SU-DHL-6 (cell line): ENCODE measurements around the gene CCL13.

Experiments used
- H2AFZ ChIP-seq: fragments of 200-600 bp; sonication (generic); 2 replicates; pipeline ENCODE4 v1.6.1; 2014; ENCODE audit warnings: low read depth, mild to moderate bottlenecking, moderate library complexity, mixed read lengths, antibody characterized with exemption, low read length; ENCODE audit not compliant: severe bottlenecking
- H3F3A ChIP-seq: fragments of 200-600 bp; shearing (Covaris generic); 2 replicates; pipeline ENCODE4 v1.6.0; 2016; ENCODE audit warnings: antibody characterized with exemption, mild to moderate bottlenecking; ENCODE audit not compliant: insufficient read depth
- H3K27ac ChIP-seq: fragments of 200-600 bp; sonication (generic); 2 replicates; pipeline ENCODE4 v1.5.1; 2016; ENCODE audit warnings: low read depth, mild to moderate bottlenecking, low read length, moderate library complexity, mixed read lengths
- H3K27me3 ChIP-seq: fragments of 200-600 bp; sonication (generic), shearing (Covaris generic); 2 replicates; pipeline ENCODE4 v1.6.0; 2014; ENCODE audit warnings: mild to moderate bottlenecking, low read length
- H3K36me3 ChIP-seq: fragments of 200-600 bp; sonication (generic); 2 replicates; pipeline ENCODE4 v1.6.1; 2014; ENCODE audit warnings: mild to moderate bottlenecking, low read length, mixed read lengths
- H3K4me2 ChIP-seq: fragments of 300-600, 200-600 bp; shearing (Covaris generic), sonication (generic); 2 replicates; pipeline ENCODE4 v1.6.0; 2014; ENCODE audit warnings: low read length, low read depth, mild to moderate bottlenecking; ENCODE audit not compliant: poor library complexity, severe bottlenecking
- H3K4me3 ChIP-seq: fragments of 200-600 bp; sonication (generic); 2 replicates; pipeline ENCODE4 v1.5.1; 2014; ENCODE audit warnings: antibody characterized with exemption, low read length, mild to moderate bottlenecking, mixed read lengths; ENCODE audit not compliant: insufficient read depth, poor library complexity, severe bottlenecking
- H3K79me2 ChIP-seq: fragments of 200-600 bp; sonication (generic); 2 replicates; pipeline ENCODE4 v1.6.1; 2014; ENCODE audit warnings: mild to moderate bottlenecking, low read length, moderate library complexity; ENCODE audit not compliant: insufficient read depth
- H3K9ac ChIP-seq: fragments of 200-600 bp; sonication (generic); 2 replicates; pipeline ENCODE4 v1.7.0; 2014; ENCODE audit warnings: mild to moderate bottlenecking, low read length
- H3K9me2 ChIP-seq: fragments of 200-600 bp; sonication (generic); replicated peaks from 2 replicates; pipeline ENCODE4 v1.6.1; 2014; ENCODE audit warnings: low read length; ENCODE audit not compliant: insufficient read depth
- H3K9me3 ChIP-seq: fragments of 200-600 bp; sonication (generic); 2 replicates; pipeline ENCODE4 v1.6.1; 2014; ENCODE audit warnings: low read length, mixed read lengths; ENCODE audit not compliant: insufficient read depth
- H4K20me1 ChIP-seq: fragments of 200-600 bp; sonication (generic); 2 replicates; pipeline ENCODE4 v1.6.1; 2014; ENCODE audit warnings: low read depth, mild to moderate bottlenecking, antibody characterized with exemption, low read length, moderate library complexity, mixed read lengths
- EZH2phosphoT487 ChIP-seq: fragments of 200-600 bp; sonication (generic), shearing (Covaris generic); conservative IDR thresholded peaks from 2 replicates; pipeline ENCODE4 v1.6.1; 2018; ENCODE audit warnings: mild to moderate bottlenecking, antibody characterized with exemption, low read length, moderate library complexity, mixed read lengths
- TF ChIP-seq, protein P1 (sequence below): fragments of 200-600 bp; sonication (generic); IDR thresholded peaks from one replicate; pipeline ENCODE4 v1.5.1; 2017; ENCODE audit warnings: antibody characterized with exemption, mild to moderate bottlenecking, low read length, moderate library complexity; ENCODE audit not compliant: insufficient read depth, poor library complexity, severe bottlenecking

CCL13 gene

DNA sequence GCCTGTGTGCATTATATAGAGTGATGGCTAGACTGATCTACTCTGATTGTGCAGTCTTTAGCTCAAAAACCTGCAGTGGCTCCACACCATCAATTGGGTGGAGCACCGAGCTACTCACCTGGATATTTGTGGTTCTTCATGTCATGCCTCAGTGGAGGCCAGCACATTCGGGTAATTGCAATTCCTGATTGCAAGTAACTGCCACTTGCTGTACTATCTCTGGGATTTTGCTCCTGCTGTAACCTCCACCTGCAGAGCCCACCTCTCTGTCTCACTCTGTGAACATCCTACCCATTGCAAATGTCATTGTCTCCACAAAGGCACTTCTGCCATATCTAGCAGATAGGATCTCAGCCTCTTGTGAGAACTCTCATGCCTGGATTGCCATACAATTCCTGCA lies 8.5 kb downstream of the CCL13 start:
- Histone ChIP-seq H3K27me3 (no peaks in the 10 kb centered on the region), H3F3A (no peaks in the 10 kb centered on the region), H3K79me2 (no peaks in the 10 kb centered on the region), H2AFZ (no peak overlapping the region), H3K9ac (no peak overlapping the region), H3K9me2 (no peaks in the 10 kb centered on the region), H3K36me3 (no peaks in the 10 kb centered on the region), H3K9me3 (no peaks in the 10 kb centered on the region), H3K4me3 (no peak overlapping the region), H4K20me1 (no peaks in the 10 kb centered on the region), H3K4me2 (no peak overlapping the region), H3K27ac (no peak overlapping the region)
- TF ChIP-seq, protein P1, sequence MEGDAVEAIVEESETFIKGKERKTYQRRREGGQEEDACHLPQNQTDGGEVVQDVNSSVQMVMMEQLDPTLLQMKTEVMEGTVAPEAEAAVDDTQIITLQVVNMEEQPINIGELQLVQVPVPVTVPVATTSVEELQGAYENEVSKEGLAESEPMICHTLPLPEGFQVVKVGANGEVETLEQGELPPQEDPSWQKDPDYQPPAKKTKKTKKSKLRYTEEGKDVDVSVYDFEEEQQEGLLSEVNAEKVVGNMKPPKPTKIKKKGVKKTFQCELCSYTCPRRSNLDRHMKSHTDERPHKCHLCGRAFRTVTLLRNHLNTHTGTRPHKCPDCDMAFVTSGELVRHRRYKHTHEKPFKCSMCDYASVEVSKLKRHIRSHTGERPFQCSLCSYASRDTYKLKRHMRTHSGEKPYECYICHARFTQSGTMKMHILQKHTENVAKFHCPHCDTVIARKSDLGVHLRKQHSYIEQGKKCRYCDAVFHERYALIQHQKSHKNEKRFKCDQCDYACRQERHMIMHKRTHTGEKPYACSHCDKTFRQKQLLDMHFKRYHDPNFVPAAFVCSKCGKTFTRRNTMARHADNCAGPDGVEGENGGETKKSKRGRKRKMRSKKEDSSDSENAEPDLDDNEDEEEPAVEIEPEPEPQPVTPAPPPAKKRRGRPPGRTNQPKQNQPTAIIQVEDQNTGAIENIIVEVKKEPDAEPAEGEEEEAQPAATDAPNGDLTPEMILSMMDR = no peak
- TF ChIP-seq EZH2phosphoT487 = no peak

GRCh38 chr17:34365340-34365739 lies 9.1 kb downstream of the CCL13 start:
- H3K27ac ChIP-seq = no peak overlapping the region

DNA sequence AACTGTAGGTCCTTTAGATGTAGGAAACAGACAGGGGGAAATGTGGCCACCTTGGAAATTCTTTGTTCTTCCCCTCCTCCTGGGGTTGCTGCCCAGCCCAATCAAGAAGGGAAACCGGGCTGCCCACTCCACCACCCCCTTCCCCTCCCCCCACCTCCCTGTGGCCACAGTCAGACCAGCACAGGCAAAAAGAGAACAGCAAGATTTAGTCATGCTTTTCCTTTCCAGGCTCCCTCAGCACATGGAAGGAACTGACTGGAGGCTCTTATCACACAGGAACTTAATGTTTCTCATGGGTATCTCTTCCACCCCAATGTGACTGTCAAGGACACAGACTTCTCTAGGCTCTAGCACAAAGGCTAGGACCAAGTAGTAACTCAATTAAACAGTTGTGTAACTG lies 9.7 kb downstream of the CCL13 start:
- Histone ChIP-seq H3K36me3 (no peaks in the 10 kb centered on the region), H3K9me3 (no peaks in the 10 kb centered on the region), H4K20me1 (no peaks in the 10 kb centered on the region), H3K27ac (no peak overlapping the region), H2AFZ (no peak overlapping the region), H3K27me3 (no peaks in the 10 kb centered on the region), H3F3A (no peaks in the 10 kb centered on the region), H3K9me2 (no peaks in the 10 kb centered on the region), H3K79me2 (no peaks in the 10 kb centered on the region), H3K4me2 (no peak overlapping the region), H3K9ac (no peak overlapping the region), H3K4me3 (no peak overlapping the region)
- TF ChIP-seq, protein P1 = no peak
- TF ChIP-seq EZH2phosphoT487 = no peak

More at GRCh38 chr17:34365340-34365739, 9.1 kb downstream of the CCL13 start:
- no peaks in the 10 kb centered on the region for H4K20me1 ChIP-seq
- no peak overlapping the region for H3K4me2 ChIP-seq
- H3K27me3 ChIP-seq = no peaks in the 10 kb centered on the region
- no peak overlapping the region for H2AFZ ChIP-seq
- no peaks in the 10 kb centered on the region for H3F3A ChIP-seq
- no peak overlapping the region for H3K4me3 ChIP-seq
- no peaks in the 10 kb centered on the region for H3K9me2 ChIP-seq
- H3K9me3 ChIP-seq = no peaks in the 10 kb centered on the region
- no peak overlapping the region for H3K9ac ChIP-seq
- H3K79me2 ChIP-seq = no peaks in the 10 kb centered on the region
- H3K36me3 ChIP-seq = no peaks in the 10 kb centered on the region
- TF ChIP-seq EZH2phosphoT487 = no peak
- TF ChIP-seq, protein P1 = no peak
